GM18951 (cell line): ENCODE data around the gene CMTM5.

ENCODE experiments used
- POLR2A ChIP-seq: IDR thresholded peaks from 4 replicates; pipeline ENCODE4 v1.6.1; 2011; ENCODE audit warnings: mild to moderate bottlenecking; ENCODE audit not compliant: insufficient read length, insufficient read depth; ENCODE audit errors: extremely low read depth
- in situ Hi-C: fragments of 300-500 bp; cut with MboI; formaldehyde crosslinking; loops from one replicate; pipeline ENCODE4 v1.12.0; 2022; ENCODE audit warnings: low sequenced_read_pairs, mixed read lengths, inconsistent platforms; ENCODE audit not compliant: unreplicated experiment

The CMTM5 gene

GRCh38 chr14:23351681-23352505 lies 25.0 kb upstream of the CMTM5 start:
- in situ Hi-C loops: no loop called here
- TF ChIP-seq POLR2A: no peak

DNA sequence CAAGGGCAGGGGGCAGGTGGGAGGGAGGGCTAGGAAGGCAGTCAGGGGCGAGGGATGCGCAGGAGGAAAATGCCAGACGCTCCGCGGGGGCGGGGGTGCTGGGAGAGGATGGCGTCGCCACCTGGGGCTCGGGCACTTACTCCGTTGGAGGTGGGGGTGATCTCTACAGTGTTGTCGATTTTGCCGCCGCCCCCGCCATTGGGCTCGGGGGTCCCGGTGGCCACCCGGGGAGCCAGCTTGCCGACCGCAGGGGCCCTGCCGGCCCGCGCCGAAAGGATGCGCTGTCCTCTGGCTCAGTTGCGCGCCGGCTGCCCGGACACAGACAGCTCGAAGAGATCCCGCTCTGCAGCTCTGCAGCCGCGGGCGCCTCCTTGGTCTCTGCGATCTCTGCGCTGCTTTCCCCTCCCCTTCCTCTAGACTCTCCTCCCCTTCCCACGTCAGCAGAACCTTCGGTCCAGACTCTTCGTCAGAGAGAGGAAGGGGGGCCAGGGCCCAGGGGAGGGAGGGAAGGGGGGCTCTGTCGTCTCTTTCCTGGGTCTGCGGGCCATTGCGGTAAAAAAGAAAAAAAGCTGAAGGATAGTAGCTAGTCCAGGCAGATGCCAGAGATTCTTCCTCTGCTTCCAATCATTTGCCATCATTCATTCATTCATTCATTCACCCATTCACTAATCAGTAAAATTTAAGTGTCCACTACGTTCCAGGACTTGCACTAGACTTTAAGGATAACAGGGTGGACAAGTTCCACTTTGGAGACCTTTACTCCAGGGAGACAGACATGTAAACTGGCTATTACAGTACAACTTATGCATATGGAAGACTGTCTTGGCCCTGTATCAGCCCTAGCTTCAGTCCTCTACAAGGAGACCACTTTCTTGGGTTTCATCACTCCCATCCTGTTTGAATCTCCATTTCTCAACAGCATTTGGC lies 24.1 kb upstream of the CMTM5 start, which contains the start of gene SLC22A17:
Gene SLC22A17 (minus strand): TSS at position 382 of the 927 bp plus-strand sequence.
- in situ Hi-C loops: no loop called here
- TF ChIP-seq POLR2A: no peak

DNA sequence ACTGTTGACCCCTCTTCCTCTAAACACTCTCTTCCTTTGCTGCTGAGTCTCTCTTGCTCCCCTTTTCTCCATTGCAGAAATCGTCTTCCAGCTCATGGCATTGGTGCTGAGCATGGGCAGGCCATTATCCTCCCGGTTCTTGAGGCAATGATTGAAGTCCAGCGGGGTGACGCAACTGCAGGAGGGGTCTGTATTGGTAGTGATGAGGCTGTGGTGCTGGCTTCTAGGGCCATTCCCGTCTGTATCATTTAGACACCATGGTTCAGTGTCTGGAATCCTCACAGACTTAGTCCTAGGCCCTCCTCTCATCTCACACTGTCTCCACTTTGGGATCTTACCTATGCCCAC lies 23.4 kb upstream of the CMTM5 start:
- no peak for TF ChIP-seq POLR2A
- in situ Hi-C loops: no loop called here

GRCh38 chr14:23354990-23355389 lies 21.9 kb upstream of the CMTM5 start:
- TF ChIP-seq POLR2A: no peak
- in situ Hi-C loops: no loop called here

GRCh38 chr14:23355871-23356435 lies 20.9 kb upstream of the CMTM5 start:
- no peak for TF ChIP-seq POLR2A

DNA sequence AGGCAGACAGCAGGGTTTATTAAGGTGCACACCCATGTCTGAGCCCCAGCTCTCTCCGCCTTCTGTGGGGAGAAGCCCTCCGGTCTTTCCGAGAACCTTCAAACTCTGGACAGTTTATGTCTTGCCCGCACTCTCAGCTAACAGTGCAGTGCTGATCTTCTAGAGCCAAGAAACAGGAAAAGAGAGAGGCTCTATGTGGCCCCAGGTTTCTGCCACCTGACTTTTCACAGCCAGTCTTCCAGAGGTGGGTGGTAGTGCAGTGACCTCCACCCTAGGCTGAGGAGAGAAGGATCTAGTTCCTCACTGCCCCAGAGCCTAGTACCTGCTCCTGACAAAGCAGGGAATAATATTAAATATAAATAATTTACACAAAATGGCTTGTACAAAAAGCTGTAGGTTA lies 20.2 kb upstream of the CMTM5 start:
- in situ Hi-C loops: no loop called here
- no peak for TF ChIP-seq POLR2A

More at GRCh38 chr14:23355871-23356435, 20.9 kb upstream of the CMTM5 start:
- in situ Hi-C loops: no loop called here

DNA sequence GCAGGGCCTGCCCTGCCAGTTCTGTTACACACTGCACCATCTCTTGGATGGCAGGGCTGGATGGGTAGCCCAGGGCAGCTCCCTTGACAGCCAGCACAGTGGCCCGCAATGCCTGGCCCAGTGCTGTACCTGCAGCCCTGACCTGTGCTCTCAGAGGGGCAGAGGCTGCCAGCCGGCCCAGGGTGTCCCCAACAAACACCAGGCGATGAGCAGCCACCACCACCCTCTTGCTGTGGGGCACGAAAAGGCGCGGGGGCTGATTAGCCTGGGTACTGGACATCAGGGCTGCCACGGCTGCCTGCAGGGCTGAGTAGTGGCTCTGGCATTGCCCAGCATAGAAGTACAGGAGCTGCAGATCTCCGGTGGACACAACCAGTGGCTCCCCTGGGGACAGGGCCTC lies 19.6 kb upstream of the CMTM5 start:
- in situ Hi-C loops: no loop called here
- no peak for TF ChIP-seq POLR2A

- no peak for TF ChIP-seq POLR2A
- in situ Hi-C loops: no loop called here
Observed at GRCh38 chr14:23358042-23358441, 18.8 kb upstream of the CMTM5 start.

DNA sequence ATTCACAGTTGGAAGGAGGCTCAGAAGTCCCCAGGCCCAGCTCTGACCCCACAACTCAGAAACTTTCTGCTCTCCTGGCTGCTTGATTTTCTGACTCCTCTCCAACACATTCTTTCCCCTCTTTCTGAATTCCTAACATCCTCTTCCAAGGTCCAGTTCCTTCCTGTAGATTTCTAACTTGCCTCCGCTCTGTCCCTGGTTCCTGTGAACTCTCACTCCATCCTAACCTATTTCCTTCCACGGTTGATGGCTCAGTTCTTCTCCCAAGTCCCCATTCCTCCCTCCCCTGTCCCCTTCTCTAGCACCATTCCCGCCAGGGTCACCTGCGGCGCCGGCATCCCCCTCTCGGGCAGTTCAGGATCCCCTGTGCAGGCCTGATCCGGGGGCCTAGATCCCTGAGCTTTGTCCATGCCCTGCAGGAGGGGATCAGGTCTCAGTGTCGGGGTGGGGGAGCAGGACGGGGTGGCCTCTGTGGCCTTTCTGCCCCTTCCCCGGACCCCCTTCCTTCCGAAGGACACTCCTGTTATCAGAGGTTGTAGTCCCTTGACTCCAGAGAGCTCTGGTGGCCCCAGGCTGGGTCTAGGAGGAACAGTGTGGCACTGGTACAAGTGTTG lies 18.2 kb upstream of the CMTM5 start:
- no peak for TF ChIP-seq POLR2A
- in situ Hi-C loops: no loop called here

DNA sequence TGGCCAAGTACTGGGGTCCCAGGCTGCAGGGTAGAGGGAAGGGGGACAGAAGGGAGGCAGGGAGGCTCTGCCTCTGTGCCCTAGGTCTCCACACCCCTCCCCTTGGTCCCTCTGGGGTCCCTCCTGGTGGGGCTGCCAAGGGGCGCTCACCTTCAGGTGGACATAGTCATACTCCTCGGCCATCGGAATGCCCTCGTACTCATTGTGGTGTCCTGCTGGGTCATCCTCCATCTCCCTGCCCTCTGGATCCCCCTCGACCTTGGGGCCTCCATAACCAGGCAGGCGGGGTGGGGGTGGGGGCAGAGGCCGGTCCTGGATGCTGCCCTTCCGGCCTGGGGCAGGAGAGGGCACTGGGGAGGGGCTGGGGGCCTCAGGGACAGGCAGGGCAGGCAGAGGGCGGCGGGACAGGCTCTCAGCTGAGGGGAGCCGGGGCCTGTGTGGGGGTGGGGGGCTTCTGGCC lies 17.6 kb upstream of the CMTM5 start:
- in situ Hi-C loops: no loop called here
- TF ChIP-seq POLR2A: no peak

GRCh38 chr14:23359722-23360447 lies 17.0 kb upstream of the CMTM5 start:
- in situ Hi-C loops: no loop called here
- no peak for TF ChIP-seq POLR2A

DNA sequence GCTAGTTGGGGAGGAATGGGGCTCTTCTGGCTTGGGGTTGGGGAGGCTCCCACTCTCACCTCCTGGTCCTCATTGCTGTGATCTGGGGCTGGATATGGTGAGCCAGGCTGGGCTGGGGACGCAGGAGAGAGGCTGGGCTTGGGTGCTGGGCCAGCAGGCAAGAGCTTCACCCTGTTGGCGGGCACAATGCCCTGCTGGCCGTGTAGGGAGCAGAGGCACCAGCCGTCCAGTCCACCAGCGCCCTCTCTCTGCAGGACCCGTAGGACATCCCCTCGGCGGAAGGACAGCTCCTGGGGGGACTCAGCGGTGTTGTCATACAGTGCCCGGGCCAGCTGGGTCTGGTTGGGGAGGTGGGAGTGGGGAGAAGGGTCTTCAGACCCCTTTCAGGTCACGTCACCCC lies 16.4 kb upstream of the CMTM5 start:
- in situ Hi-C loops: no loop called here
- no peak for TF ChIP-seq POLR2A
